GM20000 (cell line): ENCODE measurements around the gene AMFR.

Experiments used
- DNase-seq: peaks from one replicate; pipeline ENCODE4 v3.0.0; 2012; ENCODE audit warnings: low spot score
- TF ChIP-seq, protein P1 (sequence below): IDR thresholded peaks from 2 replicates; pipeline ENCODE4 v1.5.1; 2012; ENCODE audit warnings: mild to moderate bottlenecking, control low read depth; ENCODE audit errors: extremely low read depth, missing control alignments

AMFR gene

DNA sequence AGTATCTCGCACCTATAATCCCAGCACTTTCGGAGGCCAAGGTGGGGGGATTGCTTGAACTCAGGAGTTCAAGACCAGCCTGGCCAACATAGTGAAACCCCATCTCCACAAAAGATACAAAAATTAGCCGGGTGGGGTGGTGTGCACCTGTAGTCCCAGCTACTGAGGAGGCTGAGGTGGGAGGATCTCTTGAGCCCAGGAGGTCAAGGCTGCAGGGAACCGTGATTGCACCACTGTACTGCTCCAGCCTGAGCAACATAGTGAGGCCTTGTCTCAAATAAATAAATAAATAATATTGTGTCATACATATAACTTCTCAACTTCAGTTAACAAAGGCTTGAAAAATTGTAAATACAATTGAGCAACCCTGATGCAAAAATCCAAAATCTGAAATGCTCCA lies 8.2 kb downstream of the AMFR start:
- no peak for DNase-seq
- TF ChIP-seq, protein P1, sequence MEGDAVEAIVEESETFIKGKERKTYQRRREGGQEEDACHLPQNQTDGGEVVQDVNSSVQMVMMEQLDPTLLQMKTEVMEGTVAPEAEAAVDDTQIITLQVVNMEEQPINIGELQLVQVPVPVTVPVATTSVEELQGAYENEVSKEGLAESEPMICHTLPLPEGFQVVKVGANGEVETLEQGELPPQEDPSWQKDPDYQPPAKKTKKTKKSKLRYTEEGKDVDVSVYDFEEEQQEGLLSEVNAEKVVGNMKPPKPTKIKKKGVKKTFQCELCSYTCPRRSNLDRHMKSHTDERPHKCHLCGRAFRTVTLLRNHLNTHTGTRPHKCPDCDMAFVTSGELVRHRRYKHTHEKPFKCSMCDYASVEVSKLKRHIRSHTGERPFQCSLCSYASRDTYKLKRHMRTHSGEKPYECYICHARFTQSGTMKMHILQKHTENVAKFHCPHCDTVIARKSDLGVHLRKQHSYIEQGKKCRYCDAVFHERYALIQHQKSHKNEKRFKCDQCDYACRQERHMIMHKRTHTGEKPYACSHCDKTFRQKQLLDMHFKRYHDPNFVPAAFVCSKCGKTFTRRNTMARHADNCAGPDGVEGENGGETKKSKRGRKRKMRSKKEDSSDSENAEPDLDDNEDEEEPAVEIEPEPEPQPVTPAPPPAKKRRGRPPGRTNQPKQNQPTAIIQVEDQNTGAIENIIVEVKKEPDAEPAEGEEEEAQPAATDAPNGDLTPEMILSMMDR, result no peak

GRCh38 chr16:56415875-56416274 lies 9.5 kb downstream of the AMFR start:
- TF ChIP-seq, protein P1, result no peak
- DNase-seq, result no peak

- no peak for DNase-seq
- TF ChIP-seq, protein P1, result no peak
Measured at GRCh38 chr16:56414366-56414765, 11.0 kb downstream of the AMFR start.

- DNase-seq, result no peak
- TF ChIP-seq, protein P1, result no peak
Measured at GRCh38 chr16:56413381-56413780, 12.0 kb downstream of the AMFR start.

DNA sequence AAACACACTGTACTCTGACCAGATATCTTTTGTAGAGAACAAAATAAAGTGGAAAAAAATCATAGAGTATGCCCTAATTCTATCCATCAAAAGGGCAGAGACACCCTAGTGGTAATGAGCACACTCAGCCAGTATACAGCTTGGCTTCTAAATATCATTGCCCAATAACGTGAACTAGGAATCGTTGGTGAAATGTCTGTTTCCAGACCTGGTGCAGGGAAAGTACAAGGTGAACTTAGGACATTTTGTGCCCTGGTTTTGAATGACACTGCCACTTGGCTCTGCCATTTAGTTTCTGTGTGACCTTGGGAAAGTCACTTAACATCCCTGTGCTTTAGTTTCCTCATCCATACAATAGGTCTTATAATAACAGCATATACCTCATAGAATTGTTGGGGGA lies 13.7 kb downstream of the AMFR start:
- TF ChIP-seq, protein P1, result no peak
- DNase-seq, result no peak

- no peak for DNase-seq
Measured at GRCh38 chr16:56411123-56411522, 14.2 kb downstream of the AMFR start.

GRCh38 chr16:56409195-56409594 lies 16.1 kb downstream of the AMFR start:
- TF ChIP-seq, protein P1, result no peak
- no peak for DNase-seq

More at GRCh38 chr16:56411123-56411522, 14.2 kb downstream of the AMFR start:
- TF ChIP-seq, protein P1, result no peak
